Measurements from ENCODE around the gene ATP13A5.

ATP13A5 gene

DNA sequence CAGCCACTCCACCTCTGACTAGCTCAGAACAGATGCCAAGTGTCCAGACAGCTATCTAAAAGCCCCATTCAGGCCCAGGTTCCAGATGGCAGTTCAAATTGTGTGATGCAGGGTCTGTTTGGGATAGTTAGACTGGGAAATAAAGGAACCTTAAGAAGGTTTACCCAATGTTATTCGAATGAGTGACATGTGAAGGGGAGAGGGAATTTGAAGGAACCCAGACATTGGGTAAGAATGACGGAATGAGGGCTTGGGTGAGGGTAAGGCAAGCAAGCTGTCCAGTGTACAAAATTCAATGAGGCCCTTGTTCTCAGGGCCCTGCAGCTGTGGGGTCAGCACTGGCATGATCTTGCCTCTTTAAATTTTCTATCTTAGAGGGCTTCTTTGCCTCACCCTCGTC, 34.1 kb downstream of the ATP13A5 start:
- no peak for DNase-seq

DNA sequence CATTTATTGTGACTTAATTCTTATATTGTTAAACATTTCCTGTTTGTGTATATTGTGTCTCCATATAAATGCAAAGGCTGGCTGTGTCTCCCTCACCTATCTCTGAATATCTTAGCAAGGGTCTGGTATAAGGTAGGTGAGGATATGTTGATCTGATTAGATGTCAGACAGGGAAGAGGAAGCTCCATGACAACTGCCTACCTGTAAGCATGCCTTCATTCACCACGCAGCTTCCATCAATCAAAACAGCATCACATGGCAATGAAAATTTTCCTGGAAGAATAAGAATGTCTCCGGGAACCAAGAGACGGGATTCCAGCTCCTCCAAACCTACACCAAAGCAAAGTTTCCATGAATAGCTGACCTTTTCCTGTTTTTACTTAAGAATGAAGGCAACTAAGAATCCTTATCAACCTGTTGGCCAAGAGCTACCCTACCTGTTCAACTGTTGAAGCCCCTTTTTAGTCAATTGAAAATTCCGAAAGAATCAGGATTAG, 34.8 kb downstream of the ATP13A5 start:
- DNase-seq, result no peak

GRCh38 chr3:193342551-193342950, 36.0 kb downstream of the ATP13A5 start:
- DNase-seq, result no peak

DNA sequence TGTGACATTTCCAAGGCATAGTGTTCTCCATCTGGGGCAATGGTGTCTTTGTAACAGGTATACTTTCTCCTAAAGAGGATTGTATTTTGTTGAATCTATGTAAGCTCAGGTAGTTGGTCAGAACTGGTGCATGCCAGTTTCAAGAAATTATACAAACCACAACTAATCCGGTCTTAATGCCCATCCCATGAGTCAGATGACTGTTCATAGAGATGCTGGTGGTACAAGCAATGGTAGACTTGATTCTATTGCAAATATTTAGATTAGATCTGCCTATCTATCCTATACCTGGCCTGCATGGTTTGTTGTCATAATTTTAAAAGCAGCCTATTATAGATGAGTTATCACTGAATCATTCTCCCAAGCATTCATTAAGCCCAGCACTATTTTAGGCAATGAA, 43.5 kb downstream of the ATP13A5 start:
- DNase-seq, result peak; percentile 10

- DNase-seq, result peak; percentile 13
Observed at GRCh38 chr3:193333229-193333628, 45.3 kb downstream of the ATP13A5 start.

DNA sequence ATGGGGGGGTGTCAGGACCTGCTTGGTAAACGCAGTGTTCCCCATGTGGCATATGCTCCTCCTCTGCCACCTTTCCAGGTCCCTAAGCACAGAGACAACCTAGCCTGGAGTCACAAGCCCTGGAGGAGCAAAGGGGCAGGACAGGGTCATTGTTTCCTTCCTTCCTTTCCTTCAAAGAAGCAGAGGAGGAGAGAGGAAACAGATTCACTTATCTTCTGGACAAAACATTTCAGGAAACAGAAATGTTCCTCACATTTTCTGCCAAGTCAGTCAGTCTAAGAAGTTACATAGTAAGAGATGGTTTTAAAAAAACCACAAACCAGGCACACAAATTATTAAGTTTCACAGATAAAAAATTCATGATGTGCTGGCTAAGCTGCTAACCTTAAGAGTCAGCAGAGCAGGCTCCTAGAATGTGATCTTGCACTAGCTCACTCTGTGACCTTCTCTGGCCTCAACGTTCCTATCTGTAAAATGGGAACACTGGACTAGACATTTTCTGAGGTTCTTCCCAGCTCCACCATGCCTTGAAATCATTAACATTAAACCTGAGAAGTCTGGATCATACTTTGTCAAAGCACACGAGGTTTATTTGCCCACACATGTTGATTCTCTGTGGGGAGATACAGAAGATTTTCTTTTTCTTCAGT, 47.9 kb downstream of the ATP13A5 start:
- no peak for DNase-seq

- no peak for DNase-seq
Observed at GRCh38 chr3:193317682-193318300, 60.8 kb downstream of the ATP13A5 start.

GRCh38 chr3:193314161-193314560, 64.4 kb downstream of the ATP13A5 start:
- DNase-seq, result peak; percentile 5

- DNase-seq, result no peak
Observed at GRCh38 chr3:193313061-193313958, 65.2 kb downstream of the ATP13A5 start.

DNA sequence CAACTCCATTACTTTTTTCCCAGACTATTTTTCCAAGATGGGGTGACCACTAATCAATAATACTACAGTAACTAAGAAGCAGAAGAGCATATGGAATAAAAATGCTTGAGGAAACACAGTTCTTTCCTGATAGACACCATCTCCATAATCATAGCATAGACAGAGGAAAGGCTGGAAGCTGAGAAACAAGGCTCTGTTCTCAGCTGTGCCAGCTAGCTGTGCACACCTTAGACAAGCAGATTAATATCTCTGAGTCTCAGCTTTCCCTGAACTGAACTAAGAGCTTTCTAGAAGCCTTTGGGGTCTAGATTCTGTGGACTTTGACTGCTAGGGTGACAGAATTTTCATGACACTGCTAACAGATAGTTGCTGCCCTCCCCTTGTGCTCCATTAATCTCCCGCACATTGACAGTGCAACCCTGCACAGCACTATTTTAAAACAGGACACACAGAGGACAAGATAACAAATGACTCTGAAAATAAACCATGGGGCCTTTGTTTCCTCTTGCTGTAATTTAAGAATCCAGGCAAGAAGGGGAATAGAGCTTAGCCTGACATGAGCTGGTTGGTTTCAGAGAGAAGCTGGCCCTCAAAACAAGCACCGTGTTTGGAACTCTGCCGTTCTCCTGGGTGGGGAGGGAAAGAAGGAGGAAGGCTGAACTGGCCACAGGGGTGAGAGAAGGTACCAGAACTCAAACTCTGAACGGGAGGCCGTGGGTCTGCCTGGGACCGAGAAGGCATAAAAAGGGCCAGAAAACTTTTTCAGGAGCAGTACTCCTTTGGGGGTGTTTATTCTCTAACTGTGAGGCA, 67.4 kb downstream of the ATP13A5 start:
- no peak for DNase-seq

DNA sequence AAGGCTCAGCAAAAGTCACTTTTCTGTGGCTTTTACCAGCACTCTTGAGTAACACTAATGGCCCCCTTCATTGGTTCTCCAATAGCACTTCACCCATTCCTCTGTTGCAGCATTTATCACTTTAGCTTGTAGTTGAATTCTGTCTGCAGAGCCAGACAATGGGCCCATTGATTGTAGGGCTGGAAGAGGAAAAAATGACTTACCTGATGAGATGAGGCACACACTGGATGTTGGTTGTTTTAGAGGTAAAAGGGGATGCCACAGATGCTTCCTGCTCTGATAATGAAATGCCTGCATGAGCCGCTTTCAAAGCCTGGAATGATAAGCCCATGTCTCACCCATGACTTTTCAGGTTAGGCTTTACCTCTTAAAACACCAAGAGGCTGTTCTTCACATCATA, 73.2 kb downstream of the ATP13A5 start:
- no peak for DNase-seq

- DNase-seq, result peak; percentile 66
Observed at GRCh38 chr3:193301433-193301832, 77.1 kb downstream of the ATP13A5 start.

- DNase-seq, result no peak
Observed at GRCh38 chr3:193297421-193297820, 81.1 kb downstream of the ATP13A5 start.

DNA sequence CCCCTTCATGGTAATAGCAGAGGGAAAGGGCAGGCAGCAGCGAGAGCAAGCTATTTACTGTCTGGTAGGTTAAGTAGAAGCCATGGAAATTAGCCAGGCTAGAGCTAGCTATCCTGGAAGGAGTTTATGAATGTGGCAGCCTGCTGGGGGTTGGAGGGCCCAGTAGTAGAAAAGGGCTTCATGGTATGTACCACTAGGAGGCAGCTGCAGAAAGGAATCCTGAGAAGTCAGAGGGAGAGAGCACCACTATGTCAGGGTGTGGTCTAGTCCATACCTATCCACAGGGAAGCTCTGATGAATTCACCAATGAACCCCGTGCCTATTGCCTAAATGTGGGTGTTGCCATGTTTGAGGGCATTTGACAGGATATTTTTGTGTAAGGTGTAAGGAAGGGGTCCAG, 82.6 kb downstream of the ATP13A5 start:
- no peak for DNase-seq

GRCh38 chr3:193292386-193292785, 86.2 kb downstream of the ATP13A5 start:
- DNase-seq, result no peak

- no peak for DNase-seq
Observed at GRCh38 chr3:193271101-193271840, 107.3 kb downstream of the ATP13A5 start.

DNA sequence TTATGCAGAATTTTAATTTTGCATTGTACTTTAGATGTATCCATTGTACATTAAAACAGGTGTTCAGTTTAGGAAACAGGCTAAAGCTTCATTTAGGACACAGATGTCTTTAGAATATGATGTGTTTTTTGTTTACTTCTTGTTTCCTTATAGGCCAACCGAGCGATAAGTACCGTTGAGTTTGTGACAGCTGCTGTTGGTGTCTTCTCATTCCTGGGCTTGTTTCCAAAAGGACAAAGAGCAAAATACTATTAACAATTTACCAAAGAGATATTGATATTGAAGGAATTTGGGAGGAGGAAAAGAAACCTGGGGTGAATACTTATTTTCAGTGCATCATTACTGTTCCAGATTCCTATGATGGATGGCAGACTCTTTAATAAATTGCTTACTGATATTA, 108.1 kb downstream of the ATP13A5 start:
- peak; percentile 1 for DNase-seq

DNA sequence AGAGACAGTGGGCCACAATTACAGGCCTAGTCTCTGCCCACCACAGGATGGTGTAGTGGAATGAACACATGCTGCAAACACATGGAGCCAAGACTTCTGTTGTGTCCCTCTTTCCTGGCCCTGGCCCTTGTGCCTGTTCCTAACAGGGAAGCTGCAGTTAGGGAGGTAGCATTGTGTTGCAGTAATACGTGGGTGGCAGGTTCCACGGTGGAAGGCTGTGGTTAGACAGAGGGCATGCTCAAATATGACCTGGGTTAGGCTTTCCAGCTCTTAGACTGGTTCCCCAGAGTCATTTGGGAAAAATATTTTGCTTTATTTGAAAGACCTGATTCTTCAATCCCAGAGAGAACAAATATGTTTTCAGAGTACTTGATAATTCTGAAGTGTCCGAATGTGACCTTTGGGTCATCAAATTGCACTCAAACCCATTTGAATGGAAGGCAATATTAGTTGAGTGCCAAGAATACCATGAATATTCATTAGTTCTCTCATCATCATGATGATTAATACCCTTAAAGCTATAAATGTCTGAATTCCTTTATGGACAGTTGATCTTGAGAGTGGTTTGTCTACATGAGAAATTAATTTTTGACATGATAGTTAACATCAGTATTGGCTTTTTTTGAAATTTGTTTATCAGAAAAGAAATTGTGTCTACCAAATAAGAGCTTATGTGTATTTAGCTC, 109.1 kb downstream of the ATP13A5 start:
- no peak for DNase-seq

GRCh38 chr3:193262707-193263106, 115.8 kb downstream of the ATP13A5 start:
- no peak for DNase-seq

- no peak for DNase-seq
Observed at GRCh38 chr3:193261970-193262369, 116.6 kb downstream of the ATP13A5 start.

- no peak for DNase-seq
Observed at GRCh38 chr3:193253986-193254660, 124.4 kb downstream of the ATP13A5 start.

All from DMS53 (cell line).